GM18505 (cell line): ENCODE results near the gene GTSE1.

ENCODE experiments used
- ATAC-seq: cut with Tn5 transposase; IDR thresholded peaks from one replicate; pipeline ENCODE4 v1.9.1; 2021; ENCODE audit not compliant: unreplicated experiment
- POLR2A ChIP-seq: IDR thresholded peaks from 4 replicates; pipeline ENCODE4 v1.6.1; 2011; ENCODE audit warnings: borderline replicate concordance; ENCODE audit not compliant: insufficient read depth, insufficient read length; ENCODE audit errors: extremely low read depth

The GTSE1 gene

DNA sequence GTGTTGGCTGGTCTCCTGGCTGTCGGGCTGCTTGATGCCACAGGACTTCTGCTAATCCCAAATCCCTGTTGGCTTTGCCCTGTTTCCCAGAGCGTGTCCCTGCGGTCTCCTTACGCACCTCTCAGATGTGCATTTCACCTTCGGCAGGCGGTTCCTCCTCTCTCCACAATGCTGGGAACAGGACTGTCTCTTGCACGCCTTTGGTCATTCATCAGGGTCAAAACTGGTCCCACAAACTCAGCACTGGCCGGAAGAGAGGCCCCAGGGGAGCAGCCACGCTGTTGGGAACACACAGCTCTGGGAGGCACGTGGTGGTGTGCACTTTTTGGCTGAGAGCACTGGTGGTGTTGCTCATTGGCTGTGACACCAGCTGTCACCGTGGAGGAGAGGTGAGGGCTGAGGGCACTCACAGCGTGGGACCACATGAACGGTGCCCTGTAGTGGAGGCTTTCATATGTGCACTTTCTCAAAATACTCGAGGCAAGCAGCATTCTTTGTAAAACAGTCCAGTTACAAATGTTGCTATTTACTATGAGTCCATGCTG, 23.6 kb downstream of the GTSE1 start:
- ATAC-seq: no peak

DNA sequence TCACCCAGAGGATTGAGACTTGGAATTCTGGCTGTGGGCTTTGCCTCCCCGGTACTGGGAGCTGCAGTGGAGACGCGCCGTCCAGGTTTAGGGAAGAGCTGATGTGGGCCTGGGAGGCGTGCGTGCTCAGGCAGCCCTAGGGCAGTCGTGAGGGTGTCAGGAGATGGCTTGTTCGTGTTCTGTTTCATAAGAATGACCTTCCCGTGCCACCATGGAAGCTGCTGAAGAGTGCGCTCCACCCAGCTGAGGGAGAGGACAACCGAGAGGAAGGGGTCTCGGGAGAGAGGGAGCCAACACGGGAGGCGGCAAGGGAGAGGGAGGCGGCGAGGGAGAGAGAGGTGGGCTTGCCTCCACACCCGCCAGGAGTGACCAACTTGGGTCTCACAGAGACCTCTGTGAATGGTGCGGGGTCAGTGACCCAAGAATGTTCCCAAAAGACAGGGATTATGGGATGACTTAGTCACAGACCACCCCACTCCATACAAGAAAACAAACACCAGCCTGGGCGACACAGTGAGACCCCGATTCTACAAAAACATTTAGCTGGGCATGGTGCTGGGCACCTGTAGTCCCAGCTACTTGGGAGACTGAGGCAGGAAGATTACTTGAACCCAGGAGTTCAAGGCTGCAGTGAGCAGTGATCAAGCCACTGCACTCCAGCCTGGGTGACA, 24.2 kb downstream of the GTSE1 start:
- TF ChIP-seq POLR2A: no peak
- ATAC-seq: no peak

More for the DNA sequence above, 23.6 kb downstream of the GTSE1 start:
- TF ChIP-seq POLR2A: no peak

DNA sequence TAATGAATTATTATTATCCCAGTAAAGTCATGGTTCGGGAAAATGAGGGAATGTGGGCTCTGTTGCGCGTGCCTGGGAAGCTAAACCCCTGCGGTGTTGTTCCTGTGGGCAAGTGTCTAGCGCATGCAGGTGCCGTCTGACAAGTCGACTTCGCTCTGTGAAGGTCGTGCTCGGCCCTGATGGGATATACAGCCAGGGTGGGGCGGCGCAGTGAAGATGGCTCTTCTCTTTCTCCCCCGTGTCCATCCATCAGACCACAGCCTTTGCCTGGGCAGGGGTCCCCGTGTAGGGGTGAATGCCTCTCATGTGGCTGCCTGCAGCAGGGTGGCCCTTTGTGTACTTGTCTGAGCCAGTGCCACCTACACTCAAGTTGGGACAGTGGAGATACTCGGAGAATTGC, 26.0 kb downstream of the GTSE1 start:
- TF ChIP-seq POLR2A: no peak
- no peak for ATAC-seq

DNA sequence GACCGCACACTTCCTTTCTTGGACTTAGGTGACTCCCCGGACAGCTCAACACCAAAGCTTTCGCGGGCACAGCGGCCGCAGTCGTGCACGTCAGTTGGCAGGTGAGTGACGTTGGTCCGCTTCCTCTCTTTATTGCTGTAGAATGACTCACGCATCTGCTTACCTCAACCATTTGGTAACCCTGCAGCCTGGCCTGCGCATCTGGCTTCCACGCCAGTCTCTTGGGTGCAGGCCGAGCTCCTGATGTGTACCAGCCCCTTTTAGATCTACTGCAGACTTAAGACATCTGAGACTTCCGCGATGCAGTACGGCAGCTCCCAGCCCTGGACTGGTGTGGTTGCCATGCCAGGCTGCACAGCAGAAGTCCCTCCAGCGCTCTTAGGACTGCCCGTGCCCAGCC, 26.5 kb downstream of the GTSE1 start:
- no peak for TF ChIP-seq POLR2A
- no peak for ATAC-seq

DNA sequence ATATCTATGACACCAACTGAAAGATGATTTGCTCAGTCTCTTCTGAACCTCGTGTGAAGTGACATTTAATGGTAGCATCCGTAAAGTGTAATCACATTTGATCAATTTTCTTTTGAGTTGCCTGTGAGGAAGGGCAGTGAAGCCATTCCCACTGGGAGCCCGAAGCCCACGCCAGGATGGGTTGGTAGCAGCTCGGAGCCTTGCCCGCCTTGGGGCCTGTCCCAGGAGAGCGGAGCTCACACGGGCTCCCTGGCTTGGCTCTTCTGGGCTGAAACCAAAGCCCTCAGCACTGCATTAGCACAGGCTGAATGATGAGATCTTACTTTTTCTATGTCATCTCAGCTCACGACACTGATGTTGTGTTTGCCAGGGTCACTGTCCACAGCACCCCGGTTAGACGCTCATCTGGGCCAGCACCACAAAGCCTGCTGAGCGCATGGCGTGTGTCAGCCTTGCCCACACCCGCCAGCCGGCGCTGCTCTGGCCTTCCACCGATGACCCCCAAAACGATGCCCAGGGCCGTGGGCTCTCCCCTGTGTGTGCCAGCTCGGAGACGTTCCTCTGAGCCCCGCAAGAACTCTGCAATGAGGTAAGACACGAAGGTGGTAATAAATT, 29.5 kb downstream of the GTSE1 start:
- TF ChIP-seq POLR2A: no peak
- no peak for ATAC-seq

DNA sequence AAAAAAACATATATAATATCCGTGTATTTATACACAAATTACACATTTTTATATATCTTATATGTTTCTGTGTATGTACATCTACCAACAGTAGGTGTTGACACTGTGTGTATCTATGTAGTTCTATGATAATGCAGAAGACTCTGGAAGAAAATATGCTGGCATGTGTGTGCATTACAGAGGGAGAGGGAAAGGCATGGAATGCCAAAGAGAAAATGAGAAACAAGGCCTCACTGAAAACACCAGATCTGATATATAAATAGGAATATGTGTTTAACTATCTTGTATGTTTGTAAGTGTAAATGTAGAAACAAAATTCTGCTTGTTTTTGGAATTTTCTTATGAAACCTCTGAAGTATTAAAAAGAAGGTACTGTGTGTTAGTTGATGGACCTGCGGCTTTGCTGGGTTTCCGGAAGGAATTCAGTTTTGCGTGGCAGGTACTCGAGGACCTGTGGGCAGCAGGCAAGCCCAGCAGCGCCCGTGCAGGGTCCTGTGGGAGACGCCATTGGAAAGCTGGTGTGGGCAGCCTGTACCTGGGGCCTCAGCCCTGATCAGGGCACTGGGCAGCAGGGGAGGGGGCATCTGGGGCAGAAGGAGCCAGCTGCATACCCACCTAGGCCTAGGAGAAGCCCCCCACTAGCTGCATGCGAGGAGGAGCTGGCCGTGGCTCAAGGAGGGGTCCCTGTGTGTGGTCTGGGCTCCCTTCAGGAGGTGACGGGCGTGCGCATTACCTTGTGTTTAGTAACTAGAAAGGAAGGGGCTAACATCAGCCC, 31.2 kb downstream of the GTSE1 start:
- no peak for TF ChIP-seq POLR2A
- ATAC-seq: no peak

DNA sequence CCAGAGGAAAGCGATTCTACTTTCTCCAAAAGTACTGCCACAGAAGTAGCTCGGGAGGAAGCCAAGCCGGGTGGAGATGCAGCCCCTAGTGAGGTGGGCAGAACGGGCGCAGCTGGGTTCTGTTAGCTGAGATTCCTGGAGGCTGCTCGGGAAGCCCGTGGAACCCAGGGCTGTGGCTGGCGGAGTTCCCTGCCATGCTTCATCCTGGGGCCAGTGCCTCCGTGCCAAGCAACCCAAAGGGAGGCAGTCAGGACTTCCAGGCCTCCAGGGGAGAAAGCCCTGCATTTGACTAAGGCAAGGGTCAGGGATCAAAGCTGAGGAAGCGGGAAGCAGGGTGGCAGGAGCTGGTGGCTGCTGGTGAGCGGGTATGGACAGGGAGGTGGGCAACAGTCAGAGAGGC, 32.1 kb downstream of the GTSE1 start:
- TF ChIP-seq POLR2A: no peak
- ATAC-seq: no peak

DNA sequence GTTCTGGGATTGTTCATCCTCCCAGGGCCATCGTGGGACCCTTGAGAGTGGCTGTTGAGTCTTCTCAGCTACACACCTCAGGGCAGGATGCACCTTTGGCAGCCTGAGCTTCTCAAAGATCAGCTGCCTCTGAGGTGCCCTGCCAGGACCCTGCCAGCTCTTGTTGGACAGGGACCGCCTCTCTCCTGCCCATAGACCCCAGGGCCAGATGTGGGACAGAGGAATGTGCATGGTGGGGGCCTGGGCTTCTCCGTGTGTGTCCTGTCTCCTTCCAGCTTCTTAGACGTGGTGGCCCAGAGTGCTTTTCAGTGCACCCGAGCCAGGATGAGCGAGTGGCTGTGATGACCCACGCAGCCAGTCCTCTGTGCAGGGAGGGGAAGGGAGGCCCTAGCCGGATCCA, 32.9 kb downstream of the GTSE1 start:
- ATAC-seq: no peak
- TF ChIP-seq POLR2A: no peak

DNA sequence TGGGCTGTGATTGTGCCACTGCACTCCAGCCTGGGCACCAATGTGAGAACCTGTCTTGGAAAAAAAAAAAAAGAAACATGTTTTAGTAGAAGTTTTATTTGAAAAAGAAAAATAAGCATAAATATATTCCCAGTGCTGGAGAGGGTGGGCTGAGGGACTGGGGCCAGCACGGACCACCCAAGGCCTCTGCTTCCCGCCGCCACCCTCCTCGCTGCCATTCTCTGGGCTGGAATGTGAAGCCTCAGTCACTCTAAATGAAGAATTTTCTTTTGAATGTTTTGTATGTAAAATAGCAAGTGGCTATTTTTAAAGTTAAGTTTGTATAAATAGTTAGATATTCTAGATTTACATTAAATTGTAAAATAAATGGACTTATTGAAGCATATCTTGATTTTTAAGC, 33.8 kb downstream of the GTSE1 start:
- ATAC-seq: no peak
- TF ChIP-seq POLR2A: no peak

DNA sequence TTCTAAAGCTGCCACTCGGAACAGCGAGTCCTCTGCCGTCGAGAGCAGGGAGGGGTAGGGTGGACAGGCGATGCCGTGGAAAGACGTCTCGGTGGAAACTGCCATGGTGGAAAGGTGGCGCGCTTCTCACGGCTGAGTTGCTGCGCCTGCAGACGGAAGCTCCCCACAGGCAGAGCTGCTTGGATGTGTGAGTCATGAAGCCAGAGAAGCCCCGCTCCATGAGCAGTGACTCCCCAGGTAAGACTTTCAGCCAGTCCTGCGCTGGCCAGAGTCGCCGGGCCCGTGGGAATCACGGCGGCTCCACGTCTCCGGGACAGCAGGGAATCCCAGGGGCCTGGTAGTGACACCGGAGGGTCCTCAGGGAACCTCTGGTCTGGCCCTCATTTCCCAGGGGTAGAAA, 34.8 kb downstream of the GTSE1 start:
- ATAC-seq: no peak
- TF ChIP-seq POLR2A: no peak

DNA sequence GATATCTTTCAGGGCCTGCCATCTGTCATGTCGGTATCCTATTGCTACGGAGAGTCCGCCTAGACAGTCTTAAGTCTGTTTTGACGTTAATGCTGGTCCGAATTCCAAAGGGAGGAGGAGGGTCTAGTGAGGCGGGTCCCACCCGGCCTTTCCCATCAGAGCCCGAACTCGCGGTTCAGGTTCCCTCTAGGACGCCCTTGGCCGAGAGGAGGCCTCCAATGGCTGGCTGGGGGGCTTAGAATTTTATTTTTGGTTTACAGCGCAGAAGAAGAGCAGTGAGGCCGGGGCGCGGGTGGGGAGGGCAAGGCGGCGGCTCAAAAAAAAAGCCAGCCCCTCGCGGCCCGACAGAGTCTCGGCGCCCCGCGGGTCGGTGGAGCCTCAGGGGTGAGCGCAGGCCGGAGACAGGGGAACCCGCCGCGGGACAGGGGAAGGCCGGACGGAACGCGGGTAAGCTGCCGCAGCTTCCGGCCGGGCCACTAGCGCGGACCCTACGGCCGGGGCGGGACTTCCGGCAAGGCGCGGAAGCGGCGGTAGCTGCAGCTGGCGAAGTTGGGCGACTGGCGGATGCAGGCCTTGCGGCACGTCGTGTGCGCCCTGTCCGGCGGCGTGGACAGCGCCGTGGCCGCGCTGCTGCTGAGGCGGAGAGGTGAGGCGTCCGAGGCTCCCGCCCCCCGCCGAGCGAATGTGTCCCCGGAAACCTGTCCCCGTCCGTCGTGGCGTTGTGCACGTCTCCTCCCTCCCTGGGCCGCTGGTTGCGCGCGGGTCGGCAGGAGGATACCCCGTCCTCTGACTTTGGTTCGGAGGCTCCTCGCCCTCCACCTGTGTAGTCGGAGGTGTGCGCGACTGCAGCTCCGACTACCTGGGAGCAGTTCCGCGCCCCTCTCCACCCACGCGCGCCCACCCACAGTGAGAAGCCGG, 38.8 kb downstream of the GTSE1 start, which contains the start of gene TRMU:
TRMU (plus strand) TSS at position 514 of the 918 bp plus-strand sequence; CDS start at position 565, 51 bp downstream.
- ATAC-seq: peak; percentile 73
- TF ChIP-seq POLR2A: peak; percentile 87
